OCI-LY1 (cell line): Measurements from ENCODE around the gene KRTAP12-2.

Experiments used
- H2AFZ ChIP-seq: fragments of 200-600 bp; sonication (generic), shearing (Covaris generic); 2 replicates; pipeline ENCODE4 v1.6.0; 2014; ENCODE audit warnings: antibody characterized with exemption, mild to moderate bottlenecking, low read length
- H3F3A ChIP-seq: fragments of 200-600 bp; sonication (generic), shearing (Covaris generic); 2 replicates; pipeline ENCODE4 v1.6.0; 2014; ENCODE audit warnings: mild to moderate bottlenecking, antibody characterized with exemption, low read length, moderate library complexity; ENCODE audit not compliant: insufficient read depth
- H3K27ac ChIP-seq: fragments of 200-600 bp; sonication (generic); 2 replicates; pipeline ENCODE4 v1.5.1; 2014; ENCODE audit warnings: low read length, mixed run types, mild to moderate bottlenecking, low read depth; ENCODE audit not compliant: poor library complexity, severe bottlenecking
- H3K27me3 ChIP-seq: fragments of 200-600 bp; sonication (generic); 2 replicates; pipeline ENCODE4 v1.6.0; 2014; ENCODE audit warnings: antibody characterized with exemption, mild to moderate bottlenecking, low read length, moderate library complexity; ENCODE audit not compliant: insufficient read depth
- H3K36me3 ChIP-seq: fragments of 200-600 bp; sonication (generic); 2 replicates; pipeline ENCODE4 v1.6.1; 2014; ENCODE audit warnings: mild to moderate bottlenecking, antibody characterized with exemption, low read length, moderate library complexity, mixed read lengths; ENCODE audit not compliant: insufficient read depth
- H3K4me1 ChIP-seq: fragments of 200-600 bp; sonication (generic); 2 replicates; pipeline ENCODE4 v1.5.1; 2014; ENCODE audit warnings: mild to moderate bottlenecking, low read length, moderate library complexity; ENCODE audit not compliant: insufficient read depth, severe bottlenecking
- H3K4me2 ChIP-seq: fragments of 200-600 bp; sonication (generic), shearing (Covaris generic); 2 replicates; pipeline ENCODE4 v1.6.1; 2014; ENCODE audit warnings: low read length
- H3K4me3 ChIP-seq: fragments of 200-600 bp; sonication (generic); 2 replicates; pipeline ENCODE4 v1.5.1; 2014; ENCODE audit warnings: low read length, low read depth, mild to moderate bottlenecking, mixed read lengths; ENCODE audit not compliant: poor library complexity, severe bottlenecking
- H3K79me2 ChIP-seq: fragments of 200-600 bp; shearing (Covaris generic); 2 replicates; pipeline ENCODE4 v1.6.1; 2016; ENCODE audit warnings: mixed run types, low read length, mixed read lengths; ENCODE audit not compliant: insufficient read depth
- H3K9ac ChIP-seq: fragments of 200-600 bp; sonication (generic), shearing (Covaris generic); 2 replicates; pipeline ENCODE4 v1.6.1; 2014; ENCODE audit warnings: mild to moderate bottlenecking, low read length, mixed read lengths
- H3K9me2 ChIP-seq: fragments of 200-600 bp; sonication (generic), shearing (Covaris generic); 2 replicates; pipeline ENCODE4 v1.6.1; 2014; ENCODE audit warnings: low read depth, mild to moderate bottlenecking, low read length, mixed read lengths
- H3K9me3 ChIP-seq: fragments of 200-600 bp; shearing (Covaris generic); 2 replicates; pipeline ENCODE4 v1.6.1; 2014; ENCODE audit warnings: low read length, mixed read lengths
- H4K20me1 ChIP-seq: fragments of 200-600 bp; sonication (generic), shearing (Covaris generic); 2 replicates; pipeline ENCODE4 v1.6.0; 2016; ENCODE audit warnings: mild to moderate bottlenecking, low read length; ENCODE audit not compliant: insufficient read depth
- EZH2 ChIP-seq: fragments of 200-600 bp; sonication (generic), shearing (Covaris generic); IDR thresholded peaks from 2 replicates; pipeline ENCODE4 v1.8.0; 2017; ENCODE audit warnings: borderline replicate concordance, mixed run types, mild to moderate bottlenecking, antibody characterized with exemption, low read length, moderate library complexity, mixed read lengths
- TF ChIP-seq, protein P1 (sequence below): fragments of 200-600 bp; sonication (generic), shearing (Covaris generic); IDR thresholded peaks from 2 replicates; pipeline ENCODE4 v1.5.1; 2017; ENCODE audit warnings: mild to moderate bottlenecking, antibody characterized with exemption, low read length, moderate library complexity, mixed read lengths

KRTAP12-2 gene

DNA sequence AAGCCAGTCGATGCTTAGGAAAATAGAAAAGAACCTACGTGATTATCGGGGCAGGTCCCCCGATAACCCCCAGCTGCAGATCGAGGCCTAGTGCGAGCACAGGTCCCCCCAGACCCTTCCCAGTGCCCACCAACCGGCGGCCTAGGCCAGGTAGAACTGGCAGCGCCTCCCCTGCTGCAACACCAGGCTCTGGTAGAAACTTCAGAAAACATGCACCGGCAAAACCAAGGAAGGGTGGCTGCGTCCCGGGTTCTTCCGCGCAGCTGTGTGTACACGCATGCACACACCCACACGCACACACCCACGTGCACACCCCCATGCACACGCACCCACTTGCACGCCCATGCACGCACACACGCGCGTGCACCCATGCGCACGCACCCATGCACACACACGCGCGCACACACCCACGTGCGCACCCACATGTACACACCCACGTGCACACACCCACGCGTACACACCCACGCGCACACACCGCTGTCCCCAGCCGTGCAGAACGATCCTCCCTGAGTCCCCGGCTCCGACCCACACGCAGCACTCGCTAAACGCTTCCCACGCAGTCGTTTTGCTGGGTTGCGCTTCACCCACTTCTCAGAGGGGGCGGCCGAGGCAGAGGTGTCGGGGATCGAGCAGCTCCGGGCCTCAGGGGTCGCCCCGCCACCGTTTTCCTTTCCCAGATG is 39.4 kb upstream of the KRTAP12-2 start:
- H3K4me1 ChIP-seq: no peaks in the 10 kb centered on the region
- H2AFZ ChIP-seq: no peak overlapping the region
- H3K9me3 ChIP-seq: no peaks in the 10 kb centered on the region
- no peak overlapping the region for H3K9ac ChIP-seq
- TF ChIP-seq, protein P1, sequence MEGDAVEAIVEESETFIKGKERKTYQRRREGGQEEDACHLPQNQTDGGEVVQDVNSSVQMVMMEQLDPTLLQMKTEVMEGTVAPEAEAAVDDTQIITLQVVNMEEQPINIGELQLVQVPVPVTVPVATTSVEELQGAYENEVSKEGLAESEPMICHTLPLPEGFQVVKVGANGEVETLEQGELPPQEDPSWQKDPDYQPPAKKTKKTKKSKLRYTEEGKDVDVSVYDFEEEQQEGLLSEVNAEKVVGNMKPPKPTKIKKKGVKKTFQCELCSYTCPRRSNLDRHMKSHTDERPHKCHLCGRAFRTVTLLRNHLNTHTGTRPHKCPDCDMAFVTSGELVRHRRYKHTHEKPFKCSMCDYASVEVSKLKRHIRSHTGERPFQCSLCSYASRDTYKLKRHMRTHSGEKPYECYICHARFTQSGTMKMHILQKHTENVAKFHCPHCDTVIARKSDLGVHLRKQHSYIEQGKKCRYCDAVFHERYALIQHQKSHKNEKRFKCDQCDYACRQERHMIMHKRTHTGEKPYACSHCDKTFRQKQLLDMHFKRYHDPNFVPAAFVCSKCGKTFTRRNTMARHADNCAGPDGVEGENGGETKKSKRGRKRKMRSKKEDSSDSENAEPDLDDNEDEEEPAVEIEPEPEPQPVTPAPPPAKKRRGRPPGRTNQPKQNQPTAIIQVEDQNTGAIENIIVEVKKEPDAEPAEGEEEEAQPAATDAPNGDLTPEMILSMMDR: no peak
- TF ChIP-seq EZH2: no peak
- no peaks in the 10 kb centered on the region for H3K79me2 ChIP-seq
- no peak overlapping the region for H3K4me3 ChIP-seq
- H4K20me1 ChIP-seq: no peaks in the 10 kb centered on the region
- H3K27ac ChIP-seq: no peak overlapping the region
- H3K4me2 ChIP-seq: no peak overlapping the region
- no peaks in the 10 kb centered on the region for H3K9me2 ChIP-seq
- H3F3A ChIP-seq: no peaks in the 10 kb centered on the region
- H3K27me3 ChIP-seq: 0 out of 2 replicates have a peak, but pooled peaks cover 4% of the 10 kb centered on the region
- no peaks in the 10 kb centered on the region for H3K36me3 ChIP-seq

GRCh38 chr21:44704636-44705001 is 37.9 kb upstream of the KRTAP12-2 start:
- Histone ChIP-seq H3K4me1 (no peaks in the 10 kb centered on the region), H3K27me3 (0 out of 2 replicates have a peak, but pooled peaks cover 4% of the 10 kb centered on the region), H3K36me3 (no peaks in the 10 kb centered on the region), H3K27ac (no peak overlapping the region), H3K79me2 (no peaks in the 10 kb centered on the region), H2AFZ (no peak overlapping the region), H4K20me1 (no peaks in the 10 kb centered on the region), H3K9ac (no peak overlapping the region), H3K9me3 (no peaks in the 10 kb centered on the region), H3F3A (no peaks in the 10 kb centered on the region), H3K4me2 (no peak overlapping the region), H3K9me2 (no peaks in the 10 kb centered on the region), H3K4me3 (no peak overlapping the region)
- TF ChIP-seq EZH2: no peak
- TF ChIP-seq, protein P1: no peak

GRCh38 chr21:44703731-44704635 is 37.3 kb upstream of the KRTAP12-2 start:
- Histone ChIP-seq H3K9ac (no peak overlapping the region), H3K4me3 (no peak overlapping the region), H4K20me1 (no peaks in the 10 kb centered on the region), H3K9me2 (no peaks in the 10 kb centered on the region), H3K4me1 (no peaks in the 10 kb centered on the region), H3K27me3 (0 out of 2 replicates have a peak, but pooled peaks cover 4% of the 10 kb centered on the region), H3K9me3 (no peaks in the 10 kb centered on the region), H3K36me3 (no peaks in the 10 kb centered on the region), H3K79me2 (no peaks in the 10 kb centered on the region), H3K27ac (no peak overlapping the region), H2AFZ (no peak overlapping the region), H3K4me2 (no peak overlapping the region), H3F3A (no peaks in the 10 kb centered on the region)
- TF ChIP-seq, protein P1: no peak
- no peak for TF ChIP-seq EZH2
